Right ventricle myocardium inferior (tissue), 1 donor: ENCODE results near the gene NKX3-2. TPM values are rescaled to one million over a fixed set of nuclear protein-coding genes. Genes with fewer than 3 reads are reported as not detected.

ENCODE experiments used
- ATAC-seq: fragments of 200-7000 bp; cut with Tn5 transposase; one replicate; pipeline ENCODE4 v1.9.1; 2020; ENCODE audit warnings: mild to moderate bottlenecking, moderate library complexity
- DNase-seq: peaks from one replicate; pipeline ENCODE4 v3.0.0; 2021; ENCODE audit errors: missing footprints
- intact Hi-C: fragments of 100-400 bp; cut with DNase I; formaldehyde crosslinking; loops from one replicate; pipeline ENCODE4 v1.11.0; 2022
- total RNA-seq: library from RNA; stranded (reverse); fragmentation: NEBNext Ultra II Directional; extraction: Animal tissue kit (Norgen Biotek cat#: 25700); gene quantifications from one replicate; pipeline ENCODE4 v1.2.1, GENCODE V29; 2021
- donor health status: DM: no; HTN: yes; CAD: no; lungs with severe emphysema.

NKX3-2 gene
- total RNA-seq, 1 donor from 2014 or later: not detected

- ATAC-seq: no peak
- no peak for DNase-seq
- intact Hi-C loops: loop anchor here (5.0 kb wide), 1 partner anchor 815 kb away; no protein-coding TSS in a partner anchor
Observed at GRCh38 chr4:13546941-13547484, 2.7 kb upstream of the NKX3-2 start.

GRCh38 chr4:13546142-13546940 is 2.0 kb upstream of the NKX3-2 start:
- DNase-seq: no peak

GRCh38 chr4:13545394-13545808 is 1.1 kb upstream of the NKX3-2 start:
- DNase-seq (no peak), ATAC-seq (no peak)
- intact Hi-C loops: loop anchor here (2.0 to 5.0 kb wide), 2 partner anchors 687 to 813 kb away; no protein-coding TSS in a partner anchor

More at GRCh38 chr4:13546142-13546940, 2.0 kb upstream of the NKX3-2 start:
- intact Hi-C loops: loop anchor here (5.0 kb wide), 1 partner anchor 814 kb away; no protein-coding TSS in a partner anchor
- ATAC-seq: no peak

- ATAC-seq: peak; percentile 63
- DNase-seq: no peak
- intact Hi-C loops: loop anchor here (2.0 to 5.0 kb wide), 2 partner anchors 686 to 812 kb away; no protein-coding TSS in a partner anchor
Observed at GRCh38 chr4:13544606-13545393, 492 bp upstream of the NKX3-2 start.

- intact Hi-C loops: no loop called here
- DNase-seq: no peak
- no peak for ATAC-seq
Observed at GRCh38 chr4:13543032-13543838, 1.1 kb downstream of the NKX3-2 start.

GRCh38 chr4:13542577-13543031 is 1.7 kb downstream of the NKX3-2 start:
- no peak for ATAC-seq
- intact Hi-C loops: no loop called here
- no peak for DNase-seq

- no peak for ATAC-seq
- intact Hi-C loops: no loop called here
- no peak for DNase-seq
Observed at GRCh38 chr4:13541720-13542576, 2.4 kb downstream of the NKX3-2 start.

GRCh38 chr4:13541176-13541604 is 3.1 kb downstream of the NKX3-2 start:
- ATAC-seq: no peak
- intact Hi-C loops: no loop called here
- no peak for DNase-seq

- DNase-seq (no peak), ATAC-seq (no peak)
- intact Hi-C loops: no loop called here
Observed at GRCh38 chr4:13540446-13541175, 3.7 kb downstream of the NKX3-2 start.

GRCh38 chr4:13539619-13540445 is 4.5 kb downstream of the NKX3-2 start:
- intact Hi-C loops: no loop called here
- DNase-seq (no peak), ATAC-seq (no peak)

GRCh38 chr4:13539047-13539618 is 5.2 kb downstream of the NKX3-2 start:
- intact Hi-C loops: no loop called here
- no peak for ATAC-seq
- DNase-seq: no peak

- ATAC-seq: no peak
- intact Hi-C loops: no loop called here
- no peak for DNase-seq
Observed at GRCh38 chr4:13538427-13538973, 5.8 kb downstream of the NKX3-2 start.

GRCh38 chr4:13537832-13538177 is 6.5 kb downstream of the NKX3-2 start:
- intact Hi-C loops: no loop called here
- no peak for DNase-seq
- no peak for ATAC-seq

- ATAC-seq: no peak
- intact Hi-C loops: no loop called here
Observed at GRCh38 chr4:13537011-13537831, 7.1 kb downstream of the NKX3-2 start.

GRCh38 chr4:13536607-13537006 is 7.7 kb downstream of the NKX3-2 start:
- intact Hi-C loops: no loop called here
- no peak for DNase-seq
- no peak for ATAC-seq

More at GRCh38 chr4:13537011-13537831, 7.1 kb downstream of the NKX3-2 start:
- DNase-seq: no peak
